GM12878 (cell line): ENCODE measurements around the gene ABHD3. TPM values are rescaled to one million over a fixed set of nuclear protein-coding genes. Genes with fewer than 3 reads are reported as not detected.

Source experiments
- ATAC-seq: fragments of 200-7000 bp; cut with Tn5 transposase; 3 replicates; pipeline ENCODE4 v1.9.1; 2020; ENCODE audit warnings: mild to moderate bottlenecking, moderate library complexity
- BruUV-seq: library from RNA; stranded (reverse); fragments of 400-500 nt; replicated peaks from 2 replicates; lab custom pipeline; 2021; lab: Mats Ljungman, UMichigan
- CTCF ChIA-PET: fragments of 300-600 bp; sonication (Branson Sonifier 250); formaldehyde crosslinking; extraction: SDS; loops from one replicate; lab custom pipeline; 2021; ENCODE audit warnings: inconsistent platforms; lab: Yijun Ruan, JAX
- POLR2A ChIA-PET: fragments of 350-600 bp; formaldehyde crosslinking; extraction: SDS; loops from one replicate; lab custom pipeline; 2021; ENCODE audit warnings: inconsistent platforms; lab: Charles Lee
- RAD21 ChIA-PET: fragments of 300-600 bp; sonication (Branson Sonifier 250); formaldehyde crosslinking; loops from one replicate; lab custom pipeline; 2023; ENCODE audit warnings: antibody characterized with exemption; ENCODE audit not compliant: unreplicated experiment; lab: Charles Lee
- SMC1A ChIA-PET: fragments of 300-600 bp; sonication (Branson Sonifier 250); formaldehyde crosslinking; loops from one replicate; lab custom pipeline; 2023; ENCODE audit not compliant: unreplicated experiment, uncharacterized antibody; lab: Charles Lee
- DNase-seq: peaks from one replicate; pipeline ENCODE4 v3.0.0-alpha.2; 2011; ENCODE audit warnings: low read depth, low spot score
- FAIRE-seq: peaks from 3 replicates; lab custom pipeline; 2011; peaks lifted over from hg19 to GRCh38; lab: Jason Lieb, UNC
- H2AFZ ChIP-seq: 2 replicates; pipeline ENCODE4 v1.6.0; 2011; ENCODE audit warnings: low read depth, low read length, control low read depth; ENCODE audit not compliant: control insufficient read depth
- H3K27ac ChIP-seq: 2 replicates; pipeline ENCODE4 v1.5.1; 2011; ENCODE audit warnings: control low read depth; ENCODE audit not compliant: control insufficient read depth, insufficient read depth
- H3K27me3 ChIP-seq, 2 experiments: replicated peaks in 1 of 2; 2 replicates each; pipeline versions ENCODE4 v1.6.0 to v1.6.1; 2011; ENCODE audit warnings: low read length in 1 of 2; ENCODE audit not compliant: control insufficient read depth in 2 of 2, insufficient read depth in 2 of 2
- H3K36me3 ChIP-seq, 2 experiments: 2 replicates each; pipeline ENCODE4 v1.5.1; 2011; ENCODE audit warnings: low read length in 1 of 2; ENCODE audit not compliant: control insufficient read depth in 2 of 2, insufficient read depth in 2 of 2
- H3K4me1 ChIP-seq: 2 replicates; pipeline ENCODE4 v1.6.1; 2011; ENCODE audit warnings: mild to moderate bottlenecking, low read length, moderate library complexity, mixed read lengths; ENCODE audit not compliant: control insufficient read depth, insufficient read depth
- H3K4me2 ChIP-seq: 2 replicates; pipeline ENCODE4 v1.6.0; 2011; ENCODE audit warnings: control low read depth; ENCODE audit not compliant: control insufficient read depth, insufficient read depth
- H3K4me3 ChIP-seq: fragments of 200-600 bp; sonication (generic); 2 replicates; pipeline ENCODE4 v1.5.1; 2016
- H3K79me2 ChIP-seq: 2 replicates; pipeline ENCODE4 v1.6.0; 2011; ENCODE audit warnings: low read length; ENCODE audit not compliant: control insufficient read depth, insufficient read depth
- H3K9ac ChIP-seq: 2 replicates; pipeline ENCODE4 v1.8.0; 2011; ENCODE audit warnings: low read length, control low read depth, mixed read lengths; ENCODE audit not compliant: control insufficient read depth, insufficient read depth
- H3K9me3 ChIP-seq: replicated peaks from 3 replicates; pipeline ENCODE4 v1.5.1; 2011; ENCODE audit warnings: mild to moderate bottlenecking, low read length; ENCODE audit not compliant: control insufficient read depth, insufficient read depth
- H4K20me1 ChIP-seq: 2 replicates; pipeline ENCODE4 v1.6.0; 2011; ENCODE audit not compliant: control insufficient read depth, insufficient read depth
- ASH2L ChIP-seq: fragments of 300-600, 200-600 bp; sonication (generic); IDR thresholded peaks from 2 replicates; pipeline ENCODE4 v1.6.1; 2017; ENCODE audit warnings: low read depth, mild to moderate bottlenecking, borderline replicate concordance
- EGR1 ChIP-seq, 2 experiments: IDR thresholded peaks; 1 replicate in 1 of 2; 2 replicates in 1 of 2; pipeline ENCODE4 v1.6.1; 2011 to 2012; ENCODE audit warnings: low read depth in 2 of 2, low read length in 2 of 2, borderline replicate concordance in 1 of 2, mild to moderate bottlenecking in 1 of 2, moderate library complexity in 1 of 2
- NFXL1 ChIP-seq: fragments of 450-650 bp; IDR thresholded peaks from 2 replicates; pipeline ENCODE4 v1.6.1; 2017; ENCODE audit warnings: antibody characterized with exemption, mild to moderate bottlenecking, borderline replicate concordance
- SPI1 ChIP-seq: IDR thresholded peaks from 2 replicates; pipeline ENCODE4 v1.6.1; 2011; ENCODE audit warnings: low read depth, mild to moderate bottlenecking, low read length, moderate library complexity, borderline replicate concordance; ENCODE audit not compliant: insufficient read depth
- YBX1 ChIP-seq: fragments of 450-650 bp; IDR thresholded peaks from 2 replicates; pipeline ENCODE4 v1.6.1; 2016; ENCODE audit warnings: antibody characterized with exemption
- WGBS: methylation state at CpG from one replicate; pipeline ENCODE4 v1.1.6; 2016; ENCODE audit warnings: low lambda C conversion rate; ENCODE audit not compliant: insufficient replicate concordance, insufficient coverage; ENCODE audit errors: missing lambda C conversion rate; 5-methylcytosine and 5-hydroxymethylcytosine counted together
- in situ Hi-C: fragments of 300-500 bp; cut with MboI; formaldehyde crosslinking; loops from 9 replicates; pipeline ENCODE4 v1.14.3; 2018; ENCODE audit warnings: mixed read lengths
- intact Hi-C: fragments of 100-400 bp; cut with micrococcal nuclease; formaldehyde crosslinking; loops from one replicate; pipeline ENCODE4 v1.14.2; 2022; ENCODE audit not compliant: unreplicated experiment
- polyA plus RNA-seq, 11 experiments: library from polyadenylated mRNA; depleted of rRNA in 4 of 11; unstranded in 6 of 11; stranded (reverse) in 5 of 11; fragments of >200 nt; fragmentation: Nextera tagmentation in 4 of 11; fragmentation: Illumina TruSeq in 1 of 11; extraction: Ambion mirVana in 4 of 11; extraction: Trizol in 1 of 11; gene quantifications; 1 replicate in 1 of 11; 2 replicates in 10 of 11; pipeline versions ENCODE4 v1.2.1 to v1.2.3, GENCODE V29; 2011 to 2016; ENCODE audit warnings: inconsistent platforms in 2 of 11, missing spikeins in 2 of 11, low read depth in 1 of 11
- total RNA-seq, 4 experiments: library from RNA; depleted of rRNA in 3 of 4; stranded (reverse); fragments of >200 nt in 3 of 4; fragmentation: Illumina TruSeq in 1 of 4; extraction: Trizol in 1 of 4; gene quantifications; 2 replicates each; pipeline versions ENCODE4 v1.2.1 to v1.2.3, GENCODE V29; 2013 to 2021

The ABHD3 gene
- total and polyA plus RNA-seq, 10 of the 15 experiments (the other 5 are each of a cell fraction or from before 2014, with no cell fraction given): 4.9 to 49.8 (median 18.3) TPM

- ChIA-PET CTCF (interaction anchor here (0.9 to 1.5 kb wide), 3 partner anchors 10 to 82 kb away, joined by 3 to 4 read pairs (median 3); partner anchors contain the start of gene ESCO1), RAD21 (interaction anchor here (1.2 to 1.5 kb wide), 3 partner anchors 22 to 60 kb away, joined by 3 to 8 read pairs (median 4); partner anchors contain the start of gene ABHD3), POLR2A (interaction anchor here (0.8 to 1.0 kb wide), 3 partner anchors 9 to 82 kb away, joined by 3 to 4 read pairs (median 3); partner anchors contain the start of gene ESCO1), SMC1A (interaction anchor here (0.8 to 1.4 kb wide), 7 partner anchors 9 to 100 kb away, joined by 3 to 7 read pairs (median 5); no protein-coding TSS in a partner anchor)
- Histone ChIP-seq H3K4me2 (peak overlapping the region; percentile 58), H3K27me3 (no peaks in the 10 kb centered on the region), H3K4me1 (peaks cover 23% of the 10 kb centered on the region), H3K9me3 (no peaks in the 10 kb centered on the region), H3K4me3 (no peak overlapping the region), H3K36me3 (no peaks in the 10 kb centered on the region; a peak in 1 of 4 replicates), H3K27ac (peak overlapping the region; percentile 70), H4K20me1 (no peaks in the 10 kb centered on the region), H3K79me2 (no peaks in the 10 kb centered on the region), H2AFZ (peak overlapping the region; percentile 74), H3K9ac (peak overlapping the region; percentile 33)
- ATAC-seq (peak; percentile 32; the same call in 2 of the 3 replicates), FAIRE-seq (no peak), DNase-seq (peak; percentile 39)
- in situ Hi-C loops: loop anchor here (25.0 kb wide), 1 partner anchor 570 kb away; the partner anchor contains the start of gene ROCK1
- BruUV-seq: no TSS peak
- no peak for TF ChIP-seq YBX1
- no peak for TF ChIP-seq EGR1 (IDR thresholded peaks at IDR 0.05; ENCODE audit: borderline replicate concordance in 1 of 2, low read depth in 2 of 2, low read length in 2 of 2)
- no peak for TF ChIP-seq NFXL1
- TF ChIP-seq ASH2L: 0 out of 2 replicates have a peak, but pooled peaks have one; percentile 51
- no peak for TF ChIP-seq SPI1
- 7% methylated on average over 11 of the region's 11 CpGs for WGBS
- intact Hi-C loops: loop anchor here (10.0 kb wide), 1 partner anchor 172 kb away; no protein-coding TSS in a partner anchor
Observed at GRCh38 chr18:21682371-21683051, 22.1 kb downstream of the ABHD3 start.
